RPMI8226 (cell line): Measurements from ENCODE around the gene SFTPB.
"Not testable (repeated sequence)": the region's sequence is repeated elsewhere in the genome, so short reads cannot be mapped to it uniquely, and the experiment has no call there.

Experiments used
- DNase-seq: peaks from one replicate; pipeline ENCODE4 v3.0.0-alpha.2; 2015

Gene SFTPB

DNA sequence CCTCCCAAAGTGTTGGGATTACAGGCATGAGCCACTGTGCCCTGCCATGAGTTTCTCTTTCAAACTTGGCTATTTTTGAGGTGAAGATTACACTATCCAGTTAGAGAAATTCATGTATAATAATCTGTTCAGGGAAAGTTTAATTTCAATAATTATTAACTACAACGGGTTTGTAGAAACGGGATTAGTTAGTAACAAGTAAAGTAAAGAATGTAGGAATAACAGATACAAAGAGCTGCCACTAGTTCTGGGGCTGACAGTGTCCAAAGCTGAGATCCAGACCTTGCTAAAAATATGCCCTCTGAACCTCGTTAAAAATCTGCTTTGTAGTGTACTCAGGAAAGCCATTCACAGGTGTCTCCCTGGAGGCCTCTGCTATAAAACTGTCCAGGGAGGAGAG is 16.9 kb downstream of the SFTPB start:
- no peak for DNase-seq

GRCh38 chr2:85650456-85650855 is 17.5 kb downstream of the SFTPB start:
- DNase-seq, result no peak

DNA sequence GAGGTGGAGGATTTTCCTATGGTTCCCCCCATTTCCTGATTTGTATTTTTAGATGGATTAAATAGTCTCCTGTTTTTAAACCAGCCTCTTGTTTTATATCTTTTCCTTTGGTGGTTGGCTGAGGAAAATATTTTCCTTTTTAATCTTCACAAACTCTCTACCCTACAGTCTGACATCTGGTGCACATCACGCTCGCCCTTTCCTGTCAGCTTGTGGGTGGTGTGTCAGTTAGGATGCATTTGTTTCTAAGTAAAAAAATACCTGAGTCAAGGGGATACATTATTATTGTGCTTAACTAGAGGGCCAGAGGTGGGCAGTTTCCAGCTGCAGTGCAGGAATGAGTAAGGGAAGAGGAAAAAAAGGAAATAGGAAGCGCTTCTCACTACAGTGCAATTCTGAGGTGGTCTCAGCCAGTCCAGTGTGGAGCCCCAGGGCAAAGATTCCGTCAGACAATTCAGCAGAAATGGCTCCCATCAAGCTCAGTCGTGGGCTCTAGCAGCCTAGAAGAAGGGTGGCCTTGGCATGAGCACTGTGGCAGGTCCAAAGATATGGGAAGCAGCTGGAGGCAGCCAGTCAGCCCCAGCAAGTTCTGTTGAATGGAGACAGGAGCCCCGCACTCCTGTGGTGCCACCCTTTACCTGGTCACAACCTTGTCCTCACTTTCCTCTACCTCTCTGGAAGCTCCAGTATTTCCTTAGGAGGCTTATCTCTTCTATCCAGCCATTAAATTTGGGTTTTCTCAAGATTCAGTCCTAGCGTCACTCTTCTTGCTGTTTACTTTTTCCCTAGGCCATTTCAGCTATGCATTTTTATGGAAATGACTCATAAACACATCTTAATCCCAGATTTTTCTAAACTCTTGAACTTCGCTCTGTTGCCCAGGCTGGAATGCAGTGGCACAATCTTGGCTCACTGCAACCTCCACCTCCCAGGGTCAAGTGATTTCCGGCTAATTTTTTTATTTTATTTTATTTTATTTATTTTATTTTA is 18.5 kb downstream of the SFTPB start:
- DNase-seq, result no peak

DNA sequence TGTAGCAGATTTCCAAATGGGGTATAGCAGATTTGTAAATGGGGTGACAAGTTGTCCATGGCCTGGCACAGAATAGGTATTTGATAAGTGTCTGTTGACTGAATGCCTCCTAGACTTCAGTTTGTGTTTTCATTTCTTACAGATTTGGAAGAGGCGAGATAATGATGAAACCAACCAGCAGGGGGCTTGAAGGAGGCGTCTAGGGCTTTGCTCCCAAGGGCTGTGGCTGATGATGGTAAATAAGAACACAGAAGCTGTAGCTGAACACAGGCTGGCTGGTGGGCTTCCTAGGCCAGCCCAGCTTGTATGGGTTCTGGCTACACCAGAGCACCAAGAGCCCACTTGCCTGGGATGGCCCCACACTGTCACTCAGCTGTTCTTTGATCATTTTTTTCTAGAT is 19.4 kb downstream of the SFTPB start:
- DNase-seq, result peak; percentile 40

GRCh38 chr2:85647823-85648526 is 20.0 kb downstream of the SFTPB start:
- DNase-seq, result no peak

DNA sequence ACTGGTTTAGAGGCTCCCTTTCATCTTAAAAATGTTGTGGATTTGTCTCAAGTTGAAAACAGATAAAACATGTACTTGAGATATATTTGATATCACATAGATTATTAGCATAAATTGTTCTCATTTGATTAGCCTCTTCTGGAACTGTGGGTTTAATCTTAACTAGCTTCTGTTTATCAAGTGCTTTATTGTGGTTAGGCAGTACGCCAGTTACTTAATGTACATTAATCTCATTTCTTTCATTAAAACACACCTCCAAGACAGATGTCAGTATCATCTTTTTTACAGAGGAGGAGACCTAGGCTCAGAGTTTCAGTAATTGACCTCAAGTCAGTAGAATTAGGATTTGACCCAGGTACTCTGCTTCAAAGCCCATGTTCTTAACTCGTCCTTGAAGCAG is 21.8 kb downstream of the SFTPB start:
- no peak for DNase-seq

- no peak for DNase-seq
Observed at GRCh38 chr2:85644909-85645308, 23.1 kb downstream of the SFTPB start.

DNA sequence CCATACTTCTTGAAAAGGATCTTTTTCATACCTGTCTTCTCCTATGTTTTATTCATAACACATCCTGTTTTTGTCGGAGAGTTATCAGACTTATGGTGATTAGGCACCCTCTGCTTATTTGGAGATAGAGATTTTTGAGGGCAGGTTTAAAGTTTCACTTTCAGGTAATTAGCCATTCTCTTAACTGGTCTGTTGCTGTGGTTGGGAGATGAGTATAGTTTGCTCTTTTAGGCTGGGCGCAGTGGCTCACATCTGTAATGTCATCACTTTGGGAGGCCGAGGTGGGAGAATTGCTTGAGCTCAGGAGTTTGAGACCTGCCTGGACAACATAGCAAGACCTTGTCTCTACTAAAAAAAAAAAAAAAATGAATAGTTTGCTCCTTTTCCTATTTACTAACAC is 25.3 kb downstream of the SFTPB start:
- peak; percentile 57 for DNase-seq

DNA sequence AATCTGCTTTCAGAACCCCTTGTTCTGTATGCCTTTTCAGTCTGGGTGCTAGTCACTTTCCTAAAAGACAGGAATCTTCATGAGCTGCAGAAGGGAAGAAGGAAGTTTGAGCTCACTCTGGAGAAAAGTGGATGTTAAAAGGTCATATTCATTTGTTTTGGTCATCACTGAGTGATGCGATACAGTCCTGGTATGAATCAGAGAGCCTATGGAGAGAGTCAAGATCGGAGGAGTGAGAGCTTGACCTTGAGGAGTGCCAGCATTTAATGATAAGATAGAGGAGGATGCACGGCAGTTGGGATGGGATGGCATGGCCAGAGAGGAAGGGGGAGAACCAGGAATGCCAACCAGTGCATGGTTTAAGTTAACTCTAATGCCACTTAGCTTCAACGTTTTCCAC is 32.4 kb downstream of the SFTPB start:
- DNase-seq, result no peak

- no peak for DNase-seq
Observed at GRCh38 chr2:85635011-85635410, 33.0 kb downstream of the SFTPB start.

- DNase-seq, result no peak
Observed at GRCh38 chr2:85631316-85631715, 36.7 kb downstream of the SFTPB start.

- DNase-seq, result no peak
Observed at GRCh38 chr2:85628658-85629057, 39.3 kb downstream of the SFTPB start.

- DNase-seq, result no peak
Observed at GRCh38 chr2:85623991-85624390, 44.0 kb downstream of the SFTPB start.

- DNase-seq, result no peak
Observed at GRCh38 chr2:85621338-85621737, 46.7 kb downstream of the SFTPB start.

- DNase-seq, result no peak
Observed at GRCh38 chr2:85619617-85620016, 48.4 kb downstream of the SFTPB start.

GRCh38 chr2:85617723-85618122 is 50.3 kb downstream of the SFTPB start:
- not testable (repeated sequence) for DNase-seq

- DNase-seq, result no peak
Observed at GRCh38 chr2:85615413-85615728, 52.6 kb downstream of the SFTPB start.

- DNase-seq, result not testable (repeated sequence)
Observed at GRCh38 chr2:85614757-85615156, 53.2 kb downstream of the SFTPB start.

DNA sequence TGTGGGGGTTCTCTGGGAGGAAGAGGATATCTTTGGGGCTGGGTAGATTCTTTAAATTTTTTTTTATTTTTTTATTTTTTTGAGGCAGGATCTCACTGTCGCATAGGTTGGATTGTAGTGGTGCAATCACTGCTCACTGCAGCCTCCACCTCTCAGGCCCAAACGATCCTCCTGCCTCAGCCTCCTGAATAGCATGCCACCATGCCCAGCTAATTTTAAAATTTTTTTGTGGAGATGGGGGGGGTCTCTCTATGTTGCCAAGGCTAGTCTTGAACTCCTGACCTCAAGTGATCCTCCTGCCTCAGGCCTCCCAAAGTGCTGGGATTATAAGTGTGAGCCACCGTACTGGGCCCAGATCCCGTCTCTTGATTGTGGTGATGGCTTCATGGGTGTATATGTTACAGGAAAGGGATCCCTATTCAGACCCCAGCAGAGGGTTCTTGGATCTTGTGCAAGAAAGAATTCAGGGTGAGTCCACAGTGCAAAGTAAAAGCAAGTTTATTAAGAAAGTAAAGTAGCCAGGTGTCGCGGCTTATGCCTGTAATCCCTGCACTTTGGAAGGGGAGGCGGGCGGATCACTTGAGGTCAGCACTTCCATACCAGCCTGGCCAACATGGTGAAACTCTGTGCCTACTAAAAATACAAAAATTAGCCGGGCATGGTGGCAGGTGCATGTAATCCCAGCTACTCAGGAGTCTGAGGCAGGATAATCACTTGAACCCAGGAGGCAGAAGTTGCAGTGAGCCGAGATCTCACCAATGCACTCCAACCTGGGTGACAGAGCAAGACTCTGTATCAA is 54.1 kb downstream of the SFTPB start:
- no peak for DNase-seq

GRCh38 chr2:85611705-85612587 is 56.1 kb downstream of the SFTPB start, which contains the start of gene C2orf68:
C2orf68 (minus strand) TSS chr2:85612066; CDS start chr2:85611984, 82 bp downstream.
- peak; percentile 95 for DNase-seq

GRCh38 chr2:85611217-85611704 is 56.7 kb downstream of the SFTPB start:
- DNase-seq, result no peak
